Hepatocyte (in vitro differentiated cells): ENCODE measurements around the gene TTN.

Source experiments
- EZH2phosphoT487 ChIP-seq: fragments of 200-600 bp; sonication (generic); IDR thresholded peaks from one replicate; pipeline ENCODE4 v1.6.1; 2018; ENCODE audit warnings: antibody characterized with exemption, mild to moderate bottlenecking, low read depth, moderate library complexity; ENCODE audit not compliant: unreplicated experiment, severe bottlenecking
- TF ChIP-seq, protein P1 (sequence below): fragments of 200-600 bp; sonication (generic); IDR thresholded peaks from 2 replicates; pipeline ENCODE4 v1.5.1; 2016; ENCODE audit warnings: antibody characterized with exemption, mild to moderate bottlenecking; ENCODE audit not compliant: poor library complexity

DNA sequence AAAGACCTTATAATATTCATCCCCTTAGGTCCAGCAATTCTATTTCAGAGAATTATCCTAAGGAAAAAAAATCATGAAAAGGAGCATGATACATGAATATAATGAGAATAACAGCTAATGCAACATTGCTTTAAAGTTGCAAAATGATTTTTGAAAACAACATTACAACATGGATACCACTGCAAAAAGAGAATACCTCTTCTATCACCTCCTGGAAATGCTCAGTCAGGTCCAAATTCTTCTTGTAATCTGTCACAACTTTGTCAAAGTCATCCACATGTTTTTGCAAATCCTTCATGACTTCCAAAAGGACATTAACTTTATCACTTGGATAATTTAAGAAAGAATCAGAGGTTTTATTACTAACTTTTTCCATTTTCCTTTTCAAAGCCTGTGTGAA is 47.9 kb upstream of the TTN start:
- TF ChIP-seq, protein P1, sequence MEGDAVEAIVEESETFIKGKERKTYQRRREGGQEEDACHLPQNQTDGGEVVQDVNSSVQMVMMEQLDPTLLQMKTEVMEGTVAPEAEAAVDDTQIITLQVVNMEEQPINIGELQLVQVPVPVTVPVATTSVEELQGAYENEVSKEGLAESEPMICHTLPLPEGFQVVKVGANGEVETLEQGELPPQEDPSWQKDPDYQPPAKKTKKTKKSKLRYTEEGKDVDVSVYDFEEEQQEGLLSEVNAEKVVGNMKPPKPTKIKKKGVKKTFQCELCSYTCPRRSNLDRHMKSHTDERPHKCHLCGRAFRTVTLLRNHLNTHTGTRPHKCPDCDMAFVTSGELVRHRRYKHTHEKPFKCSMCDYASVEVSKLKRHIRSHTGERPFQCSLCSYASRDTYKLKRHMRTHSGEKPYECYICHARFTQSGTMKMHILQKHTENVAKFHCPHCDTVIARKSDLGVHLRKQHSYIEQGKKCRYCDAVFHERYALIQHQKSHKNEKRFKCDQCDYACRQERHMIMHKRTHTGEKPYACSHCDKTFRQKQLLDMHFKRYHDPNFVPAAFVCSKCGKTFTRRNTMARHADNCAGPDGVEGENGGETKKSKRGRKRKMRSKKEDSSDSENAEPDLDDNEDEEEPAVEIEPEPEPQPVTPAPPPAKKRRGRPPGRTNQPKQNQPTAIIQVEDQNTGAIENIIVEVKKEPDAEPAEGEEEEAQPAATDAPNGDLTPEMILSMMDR = no peak
- no peak for TF ChIP-seq EZH2phosphoT487
